ENCODE data around the gene SPINT2. TPM values are rescaled to one million over a fixed set of nuclear protein-coding genes. Genes with fewer than 3 reads are reported as not detected.

Gene SPINT2
- total and polyA plus RNA-seq, 2 of the 13 experiments (the other 11 are each of a cell fraction or from before 2014, with no cell fraction given), result 0.31 to 0.77 TPM

DNA sequence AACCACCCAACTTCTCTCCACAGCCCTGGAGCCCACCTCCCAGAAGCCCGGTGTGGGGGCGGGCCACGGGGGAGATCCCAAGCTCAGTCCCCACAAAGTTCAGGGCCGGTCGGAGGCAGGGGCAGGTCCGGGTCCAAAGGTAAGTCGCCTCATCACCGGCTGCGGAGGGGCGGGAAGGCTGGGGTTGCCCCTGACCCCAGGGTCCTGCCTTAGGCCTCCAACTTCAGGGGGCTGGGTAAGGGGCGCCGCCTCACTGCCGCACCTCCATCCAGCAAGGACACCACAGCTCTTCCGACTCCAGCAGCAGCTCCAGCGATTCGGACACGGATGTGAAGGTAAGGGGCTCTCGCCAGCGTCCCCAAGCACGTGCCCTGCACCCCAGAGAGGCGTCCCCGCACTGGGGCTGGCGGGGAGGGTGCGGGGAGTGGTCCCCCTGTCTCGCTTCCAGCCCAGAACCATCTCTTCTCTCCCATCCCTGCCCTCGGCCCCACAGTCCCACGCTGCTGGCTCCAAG is 40.0 kb downstream of the SPINT2 start (continued):
- TF ChIP-seq, protein P1, sequence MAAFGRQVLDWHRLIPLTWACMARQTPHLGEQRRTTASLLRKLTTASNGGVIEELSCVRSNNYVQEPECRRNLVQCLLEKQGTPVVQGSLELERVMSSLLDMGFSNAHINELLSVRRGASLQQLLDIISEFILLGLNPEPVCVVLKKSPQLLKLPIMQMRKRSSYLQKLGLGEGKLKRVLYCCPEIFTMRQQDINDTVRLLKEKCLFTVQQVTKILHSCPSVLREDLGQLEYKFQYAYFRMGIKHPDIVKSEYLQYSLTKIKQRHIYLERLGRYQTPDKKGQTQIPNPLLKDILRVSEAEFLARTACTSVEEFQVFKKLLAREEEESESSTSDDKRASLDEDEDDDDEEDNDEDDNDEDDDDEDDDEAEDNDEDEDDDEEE (CRISPR knock-in tag; IDR thresholded peaks at IDR 0.05), result no peak
- TF ChIP-seq MBNL3 (CRISPR knock-in tag; conservative IDR thresholded peaks at IDR 0.05) (no peak), MTA3 (CRISPR knock-in tag; IDR thresholded peaks at IDR 0.05) (no peak), FOXK2 (IDR thresholded peaks at IDR 0.05) (no peak), KDM6A (CRISPR knock-in tag; IDR thresholded peaks at IDR 0.05; ENCODE audit: low read depth) (no peak), KLF9 (CRISPR knock-in tag; IDR thresholded peaks at IDR 0.05; ENCODE audit: low read depth) (no peak), POLR2AphosphoS5 (IDR thresholded peaks at IDR 0.05; ENCODE audit: low read depth, low read length) (no peak), ZNF577 (CRISPR knock-in tag; IDR thresholded peaks at IDR 0.05; ENCODE audit: borderline replicate concordance, low read depth) (no peak), HNRNPK (IDR thresholded peaks at IDR 0.05; ENCODE audit: low read depth, low read length, poor library complexity, severe bottlenecking) (no peak), ZNF605 (CRISPR knock-in tag; IDR thresholded peaks at IDR 0.05) (no peak), NFIB (CRISPR knock-in tag; IDR thresholded peaks at IDR 0.05; ENCODE audit: borderline replicate concordance) (no peak), MEIS1 (CRISPR knock-in tag; IDR thresholded peaks at IDR 0.05; ENCODE audit: borderline replicate concordance) (no peak), ZNF232 (CRISPR knock-in tag; IDR thresholded peaks at IDR 0.05; ENCODE audit: borderline replicate concordance) (no peak), SNRNP70 (IDR thresholded peaks at IDR 0.05; ENCODE audit: low read depth, low read length) (no peak), HIVEP1 (CRISPR knock-in tag; IDR thresholded peaks at IDR 0.05) (peak; percentile 42; the same call in 1 of the 2 replicates), ERF (CRISPR knock-in tag; IDR thresholded peaks at IDR 0.05) (no peak), ZSCAN30 (CRISPR knock-in tag; IDR thresholded peaks at IDR 0.05) (no peak), EEA1 (CRISPR knock-in tag; IDR thresholded peaks at IDR 0.05; ENCODE audit: borderline replicate concordance) (no peak), DR1 (CRISPR knock-in tag; IDR thresholded peaks at IDR 0.05) (no peak), ADNP (CRISPR knock-in tag; IDR thresholded peaks at IDR 0.05) (no peak), ZNF441 (CRISPR knock-in tag; IDR thresholded peaks at IDR 0.05; ENCODE audit: borderline replicate concordance) (no peak)
- TF ChIP-seq, protein P2, sequence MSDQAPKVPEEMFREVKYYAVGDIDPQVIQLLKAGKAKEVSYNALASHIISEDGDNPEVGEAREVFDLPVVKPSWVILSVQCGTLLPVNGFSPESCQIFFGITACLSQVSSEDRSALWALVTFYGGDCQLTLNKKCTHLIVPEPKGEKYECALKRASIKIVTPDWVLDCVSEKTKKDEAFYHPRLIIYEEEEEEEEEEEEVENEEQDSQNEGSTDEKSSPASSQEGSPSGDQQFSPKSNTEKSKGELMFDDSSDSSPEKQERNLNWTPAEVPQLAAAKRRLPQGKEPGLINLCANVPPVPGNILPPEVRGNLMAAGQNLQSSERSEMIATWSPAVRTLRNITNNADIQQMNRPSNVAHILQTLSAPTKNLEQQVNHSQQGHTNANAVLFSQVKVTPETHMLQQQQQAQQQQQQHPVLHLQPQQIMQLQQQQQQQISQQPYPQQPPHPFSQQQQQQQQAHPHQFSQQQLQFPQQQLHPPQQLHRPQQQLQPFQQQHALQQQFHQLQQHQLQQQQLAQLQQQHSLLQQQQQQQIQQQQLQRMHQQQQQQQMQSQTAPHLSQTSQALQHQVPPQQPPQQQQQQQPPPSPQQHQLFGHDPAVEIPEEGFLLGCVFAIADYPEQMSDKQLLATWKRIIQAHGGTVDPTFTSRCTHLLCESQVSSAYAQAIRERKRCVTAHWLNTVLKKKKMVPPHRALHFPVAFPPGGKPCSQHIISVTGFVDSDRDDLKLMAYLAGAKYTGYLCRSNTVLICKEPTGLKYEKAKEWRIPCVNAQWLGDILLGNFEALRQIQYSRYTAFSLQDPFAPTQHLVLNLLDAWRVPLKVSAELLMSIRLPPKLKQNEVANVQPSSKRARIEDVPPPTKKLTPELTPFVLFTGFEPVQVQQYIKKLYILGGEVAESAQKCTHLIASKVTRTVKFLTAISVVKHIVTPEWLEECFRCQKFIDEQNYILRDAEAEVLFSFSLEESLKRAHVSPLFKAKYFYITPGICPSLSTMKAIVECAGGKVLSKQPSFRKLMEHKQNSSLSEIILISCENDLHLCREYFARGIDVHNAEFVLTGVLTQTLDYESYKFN (CRISPR knock-in tag; conservative IDR thresholded peaks at IDR 0.05), result peak; percentile 59; the same call in 1 of the 2 replicates
- TF ChIP-seq, protein P3, sequence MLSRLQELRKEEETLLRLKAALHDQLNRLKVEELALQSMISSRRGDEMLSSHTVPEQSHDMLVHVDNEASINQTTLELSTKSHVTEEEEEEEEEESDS (CRISPR knock-in tag; IDR thresholded peaks at IDR 0.05; ENCODE audit: borderline replicate concordance), result no peak
- TF ChIP-seq, protein P4, sequence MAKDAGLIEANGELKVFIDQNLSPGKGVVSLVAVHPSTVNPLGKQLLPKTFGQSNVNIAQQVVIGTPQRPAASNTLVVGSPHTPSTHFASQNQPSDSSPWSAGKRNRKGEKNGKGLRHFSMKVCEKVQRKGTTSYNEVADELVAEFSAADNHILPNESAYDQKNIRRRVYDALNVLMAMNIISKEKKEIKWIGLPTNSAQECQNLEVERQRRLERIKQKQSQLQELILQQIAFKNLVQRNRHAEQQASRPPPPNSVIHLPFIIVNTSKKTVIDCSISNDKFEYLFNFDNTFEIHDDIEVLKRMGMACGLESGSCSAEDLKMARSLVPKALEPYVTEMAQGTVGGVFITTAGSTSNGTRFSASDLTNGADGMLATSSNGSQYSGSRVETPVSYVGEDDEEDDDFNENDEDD (CRISPR knock-in tag; IDR thresholded peaks at IDR 0.05; ENCODE audit: borderline replicate concordance), result no peak
- TF ChIP-seq, protein P5, sequence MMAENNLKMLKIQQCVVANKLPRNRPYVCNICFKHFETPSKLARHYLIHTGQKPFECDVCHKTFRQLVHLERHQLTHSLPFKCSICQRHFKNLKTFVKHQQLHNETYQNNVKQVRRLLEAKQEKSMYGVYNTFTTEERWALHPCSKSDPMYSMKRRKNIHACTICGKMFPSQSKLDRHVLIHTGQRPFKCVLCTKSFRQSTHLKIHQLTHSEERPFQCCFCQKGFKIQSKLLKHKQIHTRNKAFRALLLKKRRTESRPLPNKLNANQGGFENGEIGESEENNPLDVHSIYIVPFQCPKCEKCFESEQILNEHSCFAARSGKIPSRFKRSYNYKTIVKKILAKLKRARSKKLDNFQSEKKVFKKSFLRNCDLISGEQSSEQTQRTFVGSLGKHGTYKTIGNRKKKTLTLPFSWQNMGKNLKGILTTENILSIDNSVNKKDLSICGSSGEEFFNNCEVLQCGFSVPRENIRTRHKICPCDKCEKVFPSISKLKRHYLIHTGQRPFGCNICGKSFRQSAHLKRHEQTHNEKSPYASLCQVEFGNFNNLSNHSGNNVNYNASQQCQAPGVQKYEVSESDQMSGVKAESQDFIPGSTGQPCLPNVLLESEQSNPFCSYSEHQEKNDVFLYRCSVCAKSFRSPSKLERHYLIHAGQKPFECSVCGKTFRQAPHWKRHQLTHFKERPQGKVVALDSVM (CRISPR knock-in tag; IDR thresholded peaks at IDR 0.05), result no peak
